Tibial nerve (tissue), 4 donors: Measurements from ENCODE around the gene FDXACB1. TPM values are rescaled to one million over a fixed set of nuclear protein-coding genes. Genes with fewer than 3 reads are reported as not detected.

Source experiments
- DNase-seq, 2 donors: peaks; one replicate each; pipeline ENCODE4 v3.0.0-alpha.2; 2019; ENCODE audit warnings: low spot score in 2 of 2
- H3K27ac ChIP-seq, 4 donors: fragments of 200-600 bp; sonication (generic) in 3 of 4; one replicate each; pipeline ENCODE4 v1.5.1; 2017 to 2019; ENCODE audit warnings: mild to moderate bottlenecking in 1 of 4
- H3K27me3 ChIP-seq, 2 donors: fragments of 200-600 bp; sonication (generic) in 1 of 2; one replicate each; pipeline versions ENCODE4 v1.5.1 to v1.6.0; 2017 to 2019
- H3K36me3 ChIP-seq, 3 donors: fragments of 200-600 bp; sonication (generic); one replicate each; pipeline ENCODE4 v1.5.1; 2018 to 2019
- H3K4me1 ChIP-seq, 4 donors: fragments of 200-600 bp; sonication (generic) in 3 of 4; one replicate each; pipeline ENCODE4 v1.5.1; 2017 to 2019
- H3K4me3 ChIP-seq, 4 donors: fragments of 200-600 bp; sonication (generic) in 3 of 4; one replicate each; pipeline ENCODE4 v1.5.1; 2017 to 2019; ENCODE audit warnings: mild to moderate bottlenecking in 1 of 4, moderate library complexity in 1 of 4
- H3K9me3 ChIP-seq, 4 donors: fragments of 200-600 bp; sonication (generic) in 3 of 4; one replicate each; pipeline ENCODE4 v1.5.1; 2017 to 2019
- CTCF ChIP-seq, 5 experiments: fragments of 200-600 bp in 3 of 5; fragments of 450-650 bp in 2 of 5; sonication (generic) in 3 of 5; IDR thresholded peaks; one replicate each; pipeline ENCODE4 v1.5.1; 2016 to 2019; ENCODE audit warnings: antibody characterized with exemption in 5 of 5, mild to moderate bottlenecking in 3 of 5, moderate library complexity in 2 of 5
- EP300 ChIP-seq, 2 donors: sonication (generic); formaldehyde crosslinking; IDR thresholded peaks; one replicate each; pipeline ENCODE4 v1.6.1; 2017; ENCODE audit warnings: antibody characterized with exemption in 2 of 2, mild to moderate bottlenecking in 1 of 2
- POLR2A ChIP-seq, 2 donors: fragments of 450-650 bp; IDR thresholded peaks; one replicate each; pipeline ENCODE4 v1.6.1; 2017; ENCODE audit warnings: antibody characterized with exemption in 2 of 2, mild to moderate bottlenecking in 2 of 2, moderate library complexity in 2 of 2
- WGBS, 2 donors: methylation state at CpG; one replicate each; pipeline ENCODE4 v1.1.5; 2018; 5-methylcytosine and 5-hydroxymethylcytosine counted together
- total RNA-seq, 4 donors: library from RNA; depleted of rRNA; stranded (reverse); fragments of >200 nt; gene quantifications; one replicate each; pipeline ENCODE4 v1.1.0, GENCODE V29; 2016

Gene FDXACB1
- total RNA-seq, 4 donors from 2014 or later, result 1.1 to 3.0 (median 1.7) TPM

- peak overlapping the region in 1 of 4 donors; percentile 19 for H3K4me3 ChIP-seq
- no peak for TF ChIP-seq CTCF (IDR thresholded peaks at IDR 0.05)
- peak in 1 of 2 donors; percentile 6 for TF ChIP-seq EP300 (IDR thresholded peaks at IDR 0.05)
- TF ChIP-seq POLR2A (IDR thresholded peaks at IDR 0.05), result no peak
- DNase-seq, result peak in 1 of 2 donors; percentile 33
- no peaks in the 10 kb centered on the region for H3K9me3 ChIP-seq
- H3K27me3 ChIP-seq, result no peaks in the 10 kb centered on the region
- peaks cover 0 to 61% (median 36%) of the 10 kb centered on the region in 4 donors for H3K4me1 ChIP-seq
- 24 to 25% methylated on average over 5 of the region's 5 CpGs for WGBS, 2 donors
- no peaks in the 10 kb centered on the region for H3K36me3 ChIP-seq
- peak overlapping the region; percentile 78 to 93 (median 86) for H3K27ac ChIP-seq
Measured at GRCh38 chr11:111923351-111923788, 44.4 kb upstream of the FDXACB1 start.

- no peaks in the 10 kb centered on the region for H3K9me3 ChIP-seq
- no peaks in the 10 kb centered on the region for H3K27me3 ChIP-seq
- peak overlapping the region in 1 of 4 donors; percentile 19 for H3K4me3 ChIP-seq
- H3K4me1 ChIP-seq, result peaks cover 0 to 64% (median 36%) of the 10 kb centered on the region in 4 donors
- TF ChIP-seq POLR2A (IDR thresholded peaks at IDR 0.05), result no peak
- TF ChIP-seq EP300 (IDR thresholded peaks at IDR 0.05), result peak; percentile 66 to 76
- H3K36me3 ChIP-seq, result no peaks in the 10 kb centered on the region
- peak in 1 of 2 donors; percentile 99 for DNase-seq
- 2 to 6% methylated on average over 2 of the region's 2 CpGs for WGBS, 2 donors
- peak overlapping the region; percentile 78 to 93 (median 86) for H3K27ac ChIP-seq
Measured at GRCh38 chr11:111922803-111923202, 43.8 kb upstream of the FDXACB1 start.

GRCh38 chr11:111921541-111922230 lies 42.7 kb upstream of the FDXACB1 start:
- Histone ChIP-seq H3K27me3 (no peaks in the 10 kb centered on the region), H3K9me3 (no peaks in the 10 kb centered on the region), H3K4me1 (peaks cover 0 to 58% (median 33%) of the 10 kb centered on the region in 4 donors), H3K4me3 (no peak overlapping the region), H3K36me3 (no peaks in the 10 kb centered on the region), H3K27ac (peak overlapping the region in 2 of 4 donors; percentile 82 to 93)
- DNase-seq, result no peak
- 93 to 94% methylated on average over 7 of the region's 7 CpGs for WGBS, 2 donors
- TF ChIP-seq EP300 (IDR thresholded peaks at IDR 0.05) (no peak), POLR2A (IDR thresholded peaks at IDR 0.05) (no peak), CTCF (IDR thresholded peaks at IDR 0.05) (no peak)

GRCh38 chr11:111920908-111921307 lies 41.9 kb upstream of the FDXACB1 start:
- Histone ChIP-seq H3K9me3 (no peaks in the 10 kb centered on the region), H3K27me3 (no peaks in the 10 kb centered on the region), H3K36me3 (no peaks in the 10 kb centered on the region), H3K4me1 (peaks cover 0 to 51% (median 28%) of the 10 kb centered on the region in 4 donors), H3K4me3 (no peak overlapping the region), H3K27ac (peak overlapping the region in 1 of 4 donors; percentile 93)
- TF ChIP-seq POLR2A (IDR thresholded peaks at IDR 0.05), result no peak
- TF ChIP-seq CTCF (IDR thresholded peaks at IDR 0.05), result no peak
- TF ChIP-seq EP300 (IDR thresholded peaks at IDR 0.05), result no peak
- no peak for DNase-seq
- 52 to 68% methylated on average over 2 of the region's 2 CpGs for WGBS, 2 donors

- H3K4me1 ChIP-seq, result peaks cover 0 to 42% (median 11%) of the 10 kb centered on the region in 4 donors
- H3K27me3 ChIP-seq, result no peaks in the 10 kb centered on the region
- 65 to 67% methylated on average over 19 of the region's 19 CpGs for WGBS, 2 donors
- H3K36me3 ChIP-seq, result no peaks in the 10 kb centered on the region
- DNase-seq, result no peak
- H3K4me3 ChIP-seq, result peak within 1 kb of the TSS in 1 of 4 donors; percentile 11
- H3K27ac ChIP-seq, result peak within 1 kb of the TSS; percentile 38 to 57 (median 44)
- no peaks in the 10 kb centered on the region for H3K9me3 ChIP-seq
- TF ChIP-seq CTCF (IDR thresholded peaks at IDR 0.05) (no peak), POLR2A (IDR thresholded peaks at IDR 0.05) (no peak), EP300 (IDR thresholded peaks at IDR 0.05) (no peak)
Measured at GRCh38 chr11:111918390-111919256, 39.7 kb upstream of the FDXACB1 start, which contains the start of gene C11orf52. Gene C11orf52, plus strand, starts transcription at chr11:111918913. Its CDS starts 60 bp downstream, at chr11:111918973.
